ENCODE measurements around the gene NMRK1.

NMRK1 gene

DNA sequence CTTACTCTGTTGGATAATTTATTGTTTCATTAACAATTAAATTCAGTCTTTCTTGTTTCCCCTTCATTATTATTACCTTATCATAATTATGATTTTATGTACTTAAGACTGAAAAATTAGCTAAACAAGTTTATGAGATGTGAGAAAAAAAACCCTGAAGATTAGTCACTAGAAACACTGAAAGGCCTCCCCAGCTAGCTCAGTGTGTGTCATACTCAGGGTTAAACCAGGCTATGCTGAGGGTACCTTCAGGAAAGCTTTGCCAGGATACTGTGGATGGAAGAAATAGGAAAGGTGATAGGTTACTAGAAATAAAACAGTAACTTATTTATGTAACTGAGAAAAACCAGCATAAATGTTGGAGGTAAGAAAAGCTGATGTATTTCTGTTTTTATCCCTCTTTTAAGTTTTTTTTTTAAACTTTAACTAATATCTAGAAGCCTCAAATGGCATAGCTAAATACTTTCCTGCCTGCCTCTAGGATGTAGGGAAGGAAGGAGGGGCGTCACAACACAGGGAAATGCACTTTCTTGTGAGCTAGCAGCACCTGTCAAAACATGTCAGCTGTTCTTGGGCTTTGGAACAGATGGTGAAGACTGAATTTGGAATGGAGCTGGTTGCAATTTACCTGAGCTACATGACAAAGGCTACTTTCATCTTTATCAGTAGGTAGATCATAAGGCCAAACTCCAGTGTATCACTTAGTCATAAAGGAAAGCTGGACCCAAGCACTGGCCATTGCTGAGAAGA, 24.2 kb downstream of the NMRK1 start:
- DNase-seq (ENCODE audit: low read depth in 3 of 3): no peak

- no peak for DNase-seq (ENCODE audit: low read depth in 3 of 3)
Measured at GRCh38 chr9:75061169-75061568, 26.8 kb downstream of the NMRK1 start.

DNA sequence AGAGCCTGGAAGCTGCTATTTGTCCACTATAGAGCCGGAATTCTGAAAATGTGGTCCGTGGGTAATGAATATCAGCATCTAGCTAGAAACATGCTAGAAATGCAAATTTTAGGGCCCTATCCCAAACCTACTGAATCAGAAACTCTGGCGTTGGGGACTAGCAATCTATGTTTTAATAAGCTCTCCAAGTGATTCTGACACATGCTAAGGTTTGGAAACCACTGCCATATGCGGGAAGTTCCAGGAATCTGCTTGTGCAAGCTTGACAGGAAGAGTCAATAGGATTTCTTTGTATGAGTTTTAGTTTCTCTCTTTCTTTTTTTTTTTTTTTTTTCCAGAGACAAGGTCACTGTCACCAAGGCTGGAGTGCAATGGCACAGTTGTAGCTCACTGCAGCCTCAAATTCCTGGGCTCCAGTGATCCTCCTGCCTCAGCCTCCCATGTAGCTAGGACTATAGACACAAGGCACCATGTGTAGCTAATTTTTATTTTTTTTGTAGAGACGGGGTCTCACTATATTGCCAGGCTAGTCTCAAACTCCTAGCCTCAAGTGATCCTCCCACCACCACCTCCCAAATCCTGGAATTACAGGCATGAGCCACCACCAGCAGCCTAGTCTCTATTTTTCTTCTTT, 33.5 kb downstream of the NMRK1 start:
- DNase-seq (ENCODE audit: low read depth in 3 of 3): no peak

DNA sequence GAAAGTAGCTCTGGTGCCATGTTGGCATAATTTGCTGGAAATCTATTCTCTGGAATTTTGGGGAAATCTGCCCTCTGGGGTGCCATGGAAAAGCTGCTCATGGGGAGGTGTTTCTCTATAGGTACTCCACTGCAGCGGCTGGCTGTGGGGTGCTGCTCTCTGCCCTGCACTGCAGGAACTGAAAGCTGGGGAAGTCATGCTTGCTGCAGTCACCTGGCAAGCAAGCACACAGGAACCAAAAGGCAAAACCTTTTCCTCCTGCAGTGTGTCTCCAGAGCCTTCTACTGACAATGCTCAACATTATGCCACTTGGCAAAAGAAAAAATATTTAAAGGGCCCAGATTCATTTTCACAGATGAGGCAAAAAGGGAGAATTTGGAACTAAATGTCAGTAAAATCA, 34.1 kb downstream of the NMRK1 start:
- no peak for DNase-seq (ENCODE audit: low read depth in 3 of 3)

DNA sequence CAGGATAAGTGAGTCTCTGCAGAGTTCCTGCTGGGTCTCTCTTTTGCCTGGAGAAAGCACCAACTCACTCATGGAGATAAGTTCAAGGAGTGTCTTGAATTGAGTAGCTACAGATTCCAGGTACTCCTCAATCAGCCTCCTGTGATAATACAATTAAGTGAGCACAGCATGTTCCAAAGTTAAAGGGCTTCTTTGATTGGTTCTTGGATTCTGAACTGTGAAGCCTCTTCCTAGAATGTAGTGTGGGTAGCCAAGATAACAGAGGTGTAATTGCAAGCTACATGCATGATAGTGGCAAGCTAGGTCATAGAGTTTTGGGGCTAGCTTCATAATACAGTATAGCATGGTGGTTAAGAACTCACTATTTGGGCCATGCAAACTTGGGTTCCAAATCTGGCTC, 36.7 kb downstream of the NMRK1 start:
- no peak for DNase-seq (ENCODE audit: low read depth in 3 of 3)

- DNase-seq (ENCODE audit: low read depth in 3 of 3): no peak
Measured at GRCh38 chr9:75047506-75047905, 40.4 kb downstream of the NMRK1 start.

DNA sequence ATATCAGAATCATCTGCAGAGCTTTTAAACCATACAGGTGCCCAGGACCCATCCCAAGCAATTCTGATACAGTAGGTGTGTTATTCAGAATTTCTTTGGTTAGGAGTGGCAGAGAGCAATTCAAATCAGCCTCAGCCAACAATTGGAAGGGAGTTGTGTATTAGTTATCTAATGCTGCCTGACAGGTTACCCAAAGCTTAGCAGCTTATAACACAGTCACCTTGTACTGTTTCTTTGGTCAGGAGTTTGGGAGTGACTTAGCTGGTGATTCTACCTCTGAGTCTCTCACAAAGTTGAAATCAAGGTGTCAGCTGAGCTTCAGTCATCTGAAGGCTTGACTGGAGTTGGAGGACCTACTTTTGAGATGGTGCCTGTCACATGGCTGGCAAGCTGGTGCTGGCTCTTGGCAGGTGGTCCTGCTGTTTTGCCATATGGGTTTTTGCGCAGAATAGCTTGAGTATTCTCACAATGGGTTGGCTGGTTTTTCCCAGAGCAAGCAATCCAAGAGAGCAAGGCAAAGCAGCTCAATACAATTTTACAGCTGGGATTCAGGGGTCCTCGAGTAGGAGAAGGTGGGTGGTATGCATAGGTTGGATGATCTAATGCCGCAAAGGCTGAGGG, 41.1 kb downstream of the NMRK1 start:
- no peak for DNase-seq (ENCODE audit: low read depth in 3 of 3)

- DNase-seq (ENCODE audit: low read depth in 3 of 3): no peak
Measured at GRCh38 chr9:75041041-75041440, 46.9 kb downstream of the NMRK1 start.

- no peak for DNase-seq (ENCODE audit: low read depth in 3 of 3)
Measured at GRCh38 chr9:75039801-75040200, 48.2 kb downstream of the NMRK1 start.

DNA sequence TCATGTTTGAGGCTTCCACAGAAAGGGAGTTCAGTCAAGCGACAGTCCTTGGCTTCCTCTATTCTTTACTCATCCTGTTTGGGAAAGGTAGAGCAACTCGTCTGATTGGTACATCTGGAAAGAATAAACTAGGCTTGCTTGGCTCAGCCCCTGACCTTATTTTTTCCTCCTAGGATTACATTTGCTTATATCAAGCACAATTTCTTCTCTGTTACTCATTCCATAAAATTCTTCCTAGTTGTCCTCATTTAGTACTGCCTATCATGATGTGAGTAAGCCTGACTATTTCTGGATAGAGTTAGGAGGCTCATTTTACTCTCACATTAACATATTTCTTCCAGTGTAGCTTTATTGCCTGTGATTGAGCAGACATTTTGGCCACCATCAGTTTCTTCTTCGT, 48.9 kb downstream of the NMRK1 start:
- DNase-seq (ENCODE audit: low read depth in 3 of 3): no peak

- no peak for DNase-seq (ENCODE audit: low read depth in 3 of 3)
Measured at GRCh38 chr9:75036793-75037192, 51.2 kb downstream of the NMRK1 start.

DNA sequence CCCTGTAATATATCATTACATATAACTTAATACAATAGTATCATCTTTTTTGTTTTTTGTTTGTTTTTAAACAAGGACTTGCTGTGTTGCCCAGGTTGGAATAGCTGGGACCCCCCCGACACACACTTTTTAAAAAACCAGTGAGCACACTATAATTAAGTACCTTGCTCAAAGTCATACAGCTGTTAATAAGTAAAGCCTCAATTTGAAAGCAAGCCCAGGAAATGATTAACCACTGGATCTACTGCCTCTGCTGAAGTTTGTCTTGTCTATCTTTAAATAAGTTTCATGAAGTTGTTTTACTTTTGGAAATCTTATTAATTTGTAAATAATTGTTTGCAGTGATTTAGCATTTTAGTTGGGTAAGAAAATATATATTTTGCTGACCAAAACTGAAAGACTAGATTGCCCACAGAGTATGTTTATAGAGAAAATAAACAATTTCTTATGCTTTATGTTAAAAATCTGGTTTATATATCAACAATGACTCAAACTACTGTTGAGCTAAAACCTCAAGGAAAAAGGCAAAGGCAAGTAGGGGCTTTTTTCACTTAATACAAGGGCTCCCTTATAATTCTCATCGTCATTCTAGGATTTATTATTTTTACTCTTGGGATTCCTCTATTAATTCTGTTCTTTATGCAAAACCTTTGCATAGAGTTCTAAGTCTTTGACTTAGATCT, 54.0 kb downstream of the NMRK1 start:
- no peak for DNase-seq (ENCODE audit: low read depth in 3 of 3)

DNA sequence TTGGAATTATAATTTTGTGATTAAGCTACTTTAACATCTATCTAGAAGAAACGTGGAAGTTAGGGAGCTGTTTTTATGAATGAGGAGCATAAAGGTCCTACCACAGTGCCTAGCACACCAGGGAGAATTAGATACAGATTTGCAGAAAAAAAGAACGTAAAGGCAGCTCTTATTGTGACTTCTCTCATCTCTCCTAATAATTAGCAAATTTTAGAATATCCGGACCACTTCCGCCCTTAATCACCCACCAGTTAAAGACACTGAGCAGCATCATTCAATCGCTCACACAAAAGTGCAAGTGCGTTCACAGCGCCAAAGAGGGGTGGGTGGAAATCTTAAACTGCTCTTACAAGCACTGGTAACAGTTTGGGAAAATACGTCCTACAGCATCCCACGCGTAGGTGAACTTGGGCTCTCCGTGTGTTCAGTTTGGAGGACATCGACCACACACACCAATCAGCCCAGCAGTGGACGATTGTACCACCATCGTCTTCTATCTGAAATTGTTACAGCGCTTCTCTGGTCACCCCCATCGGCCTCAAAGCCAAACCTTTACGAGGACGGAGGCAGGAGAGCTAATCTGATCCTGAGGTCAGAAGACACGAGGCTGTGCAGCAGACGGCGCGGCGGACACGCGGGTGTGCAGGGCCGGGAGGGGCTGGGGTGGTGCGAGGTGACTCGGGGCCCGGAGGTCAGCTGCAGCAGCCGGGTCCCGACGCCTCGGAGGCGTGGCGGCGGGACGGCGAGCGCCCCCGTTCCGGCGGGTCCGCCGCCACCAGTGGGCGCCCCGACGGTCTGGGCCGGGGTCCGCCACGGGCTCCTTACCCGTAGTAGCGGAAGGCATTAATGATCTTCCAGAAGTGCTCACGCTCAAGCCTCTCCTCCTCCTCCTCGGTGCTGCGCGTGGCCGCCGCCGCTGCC, 60.5 kb downstream of the NMRK1 start:
- DNase-seq (ENCODE audit: low read depth in 3 of 3): peak; percentile 21 to 35 (median 26)

DNA sequence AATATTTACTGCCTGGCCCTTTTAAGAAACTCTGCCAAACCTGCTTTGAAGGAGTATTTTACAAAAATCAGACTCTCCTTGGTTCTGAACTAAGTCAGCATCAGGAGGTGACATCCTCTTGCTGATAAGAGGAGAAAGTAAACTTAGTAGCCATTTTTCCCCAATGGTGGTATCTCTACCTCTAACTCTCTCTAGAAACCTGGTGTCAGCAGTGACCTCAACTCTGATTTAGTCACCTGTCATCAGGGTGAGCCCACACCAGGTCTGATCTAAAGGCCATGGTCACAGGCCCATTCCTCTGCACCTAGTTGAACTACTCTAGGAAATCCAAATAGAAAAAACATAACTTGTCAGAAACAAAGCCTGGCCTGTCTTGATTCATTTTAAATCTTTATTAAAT, 64.1 kb downstream of the NMRK1 start:
- DNase-seq (ENCODE audit: low read depth in 3 of 3): no peak

DNA sequence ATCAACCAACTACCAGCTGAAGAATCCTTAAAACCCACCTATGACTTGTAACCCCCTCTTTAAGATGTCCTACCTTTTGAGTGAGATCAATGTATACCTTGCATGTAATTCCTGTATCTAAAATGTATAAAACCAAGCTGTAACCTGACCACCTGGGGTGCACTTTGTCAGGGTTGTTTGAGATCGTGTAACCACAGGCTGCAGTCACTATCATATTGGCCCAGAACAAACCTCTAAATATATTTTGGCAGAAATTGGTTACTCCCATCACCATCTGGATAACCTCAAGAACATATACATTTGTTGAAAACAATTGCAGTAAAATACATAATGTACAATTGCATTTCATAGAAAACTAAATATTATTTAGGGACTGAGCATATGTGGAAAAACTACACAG, 68.3 kb downstream of the NMRK1 start:
- DNase-seq (ENCODE audit: low read depth in 3 of 3): no peak

GRCh38 chr9:75019022-75019421, 68.9 kb downstream of the NMRK1 start:
- no peak for DNase-seq (ENCODE audit: low read depth in 3 of 3)

DNA sequence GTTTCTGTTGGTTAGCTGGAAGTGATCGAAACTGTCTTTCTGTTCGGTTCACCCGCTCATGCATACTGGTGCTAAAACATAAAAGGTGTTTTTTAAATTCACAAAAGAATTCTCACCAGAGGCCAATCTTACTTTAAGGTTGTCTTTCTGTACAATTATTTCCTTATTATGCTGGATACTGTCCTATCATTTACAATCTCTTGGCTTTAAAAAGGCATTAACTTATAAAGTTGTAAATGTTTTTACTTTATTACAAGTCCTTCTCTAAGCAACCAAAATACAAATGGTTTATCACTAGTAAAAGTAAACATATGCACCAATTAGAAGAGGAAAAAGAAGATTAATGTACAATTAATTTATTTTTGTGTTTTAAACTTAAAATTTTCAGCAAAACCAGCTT, 70.6 kb downstream of the NMRK1 start:
- no peak for DNase-seq (ENCODE audit: low read depth in 3 of 3)

GRCh38 chr9:75013735-75014134, 74.2 kb downstream of the NMRK1 start:
- DNase-seq (ENCODE audit: low read depth in 3 of 3): no peak
